K562 (cell line): ENCODE results near the gene LMCD1. TPM values are rescaled to one million over a fixed set of nuclear protein-coding genes. Genes with fewer than 3 reads are reported as not detected.

ENCODE experiments used
- ATAC-seq: fragments of 200-7000 bp; cut with Tn5 transposase; 3 replicates; pipeline ENCODE4 v1.9.1; 2020; ENCODE audit warnings: moderate library complexity
- BruUV-seq: library from RNA; stranded (reverse); fragments of 400-500 nt; replicated peaks from 2 replicates; lab custom pipeline; 2021; lab: Mats Ljungman, UMichigan
- CTCF ChIA-PET: fragments of 300-600 bp; formaldehyde crosslinking; extraction: SDS; loops from one replicate; lab custom pipeline; 2021; ENCODE audit warnings: low intra/inter-chr PET ratio; lab: Yijun Ruan, JAX
- POLR2A ChIA-PET: fragments of 300-600, 350-650 bp; sonication (Branson Sonifier 250); formaldehyde crosslinking; extraction: SDS; loops from one replicate; lab custom pipeline; 2021; ENCODE audit warnings: antibody characterized with exemption, inconsistent platforms; lab: Yijun Ruan, JAX
- DNase-seq, 4 experiments: peaks; one replicate each; pipeline versions ENCODE4 v3.0.0 to v3.0.0-alpha.2; 2011 to 2018; ENCODE audit warnings: low spot score in 3 of 4, mixed read lengths in 3 of 4; ENCODE audit errors: extremely low read depth in 1 of 4
- FAIRE-seq: peaks from 2 replicates; lab custom pipeline; 2011; peaks lifted over from hg19 to GRCh38; lab: Jason Lieb, UNC
- H2AFZ ChIP-seq: 2 replicates; pipeline ENCODE4 v1.6.0; 2011; ENCODE audit warnings: low read depth, low read length, control low read depth, inconsistent platforms
- H3K27ac ChIP-seq: fragments of 200-600 bp; 3 replicates; pipeline ENCODE4 v1.8.0; 2011; ENCODE audit warnings: low read depth, mild to moderate bottlenecking, control low read depth, inconsistent platforms, low read length, moderate library complexity, mixed read lengths; ENCODE audit errors: extremely low read depth
- H3K27me3 ChIP-seq, 2 experiments: fragments of 300-600 bp in 1 of 2; 2 replicates in 1 of 2; 3 replicates in 1 of 2; pipeline versions ENCODE4 v1.6.0 to v1.8.0; 2011; ENCODE audit warnings: inconsistent platforms in 2 of 2, low read length in 2 of 2, mild to moderate bottlenecking in 1 of 2, mixed read lengths in 1 of 2, moderate library complexity in 1 of 2; ENCODE audit not compliant: control insufficient read depth in 2 of 2, insufficient read depth in 2 of 2
- H3K36me3 ChIP-seq: fragments of 300-600 bp; 3 replicates; pipeline ENCODE4 v1.8.0; 2011; ENCODE audit warnings: mild to moderate bottlenecking, low read length, inconsistent platforms; ENCODE audit not compliant: control insufficient read depth, insufficient read depth
- H3K4me1 ChIP-seq, 2 experiments: fragments of 200-600 bp in 1 of 2; replicated peaks in 1 of 2; 2 replicates in 1 of 2; 3 replicates in 1 of 2; pipeline versions ENCODE4 v1.5.1 to v1.8.0; 2011; ENCODE audit warnings: inconsistent platforms in 2 of 2, low read length in 2 of 2, mild to moderate bottlenecking in 1 of 2, mixed read lengths in 1 of 2, moderate library complexity in 1 of 2; ENCODE audit not compliant: control insufficient read depth in 2 of 2, insufficient read depth in 2 of 2
- H3K4me2 ChIP-seq: 2 replicates; pipeline ENCODE4 v1.6.1; 2011; ENCODE audit warnings: low read length, control low read depth, inconsistent platforms, mixed read lengths; ENCODE audit not compliant: insufficient read depth
- H3K4me3 ChIP-seq: fragments of 200-600 bp; sonication (generic), shearing (Covaris generic); 2 replicates; pipeline ENCODE4 v1.5.1; 2016; ENCODE audit warnings: control low read depth, inconsistent platforms
- H3K79me2 ChIP-seq: fragments of 200-600 bp; 3 replicates; pipeline ENCODE4 v1.8.0; 2011; ENCODE audit warnings: low read length, inconsistent platforms; ENCODE audit not compliant: control insufficient read depth, insufficient read depth
- H3K9ac ChIP-seq, 2 experiments: 2 replicates each; pipeline versions ENCODE4 v1.6.0 to v1.6.1; 2011; ENCODE audit warnings: low read depth in 2 of 2, low read length in 2 of 2, control low read depth in 1 of 2, inconsistent platforms in 1 of 2, mild to moderate bottlenecking in 1 of 2, mixed read lengths in 1 of 2; ENCODE audit not compliant: insufficient read depth in 1 of 2
- H3K9me1 ChIP-seq: one replicate; pipeline ENCODE4 v1.6.0; 2011; ENCODE audit warnings: inconsistent platforms, mild to moderate bottlenecking, low read length, moderate library complexity; ENCODE audit not compliant: control insufficient read depth, insufficient read depth
- H3K9me3 ChIP-seq: replicated peaks from 2 replicates; pipeline ENCODE4 v1.5.1; 2011; ENCODE audit warnings: low read depth, low read length, inconsistent platforms; ENCODE audit not compliant: control insufficient read depth, insufficient read depth
- H4K20me1 ChIP-seq: replicated peaks from 2 replicates; pipeline ENCODE4 v1.6.1; 2011; ENCODE audit warnings: low read length, inconsistent platforms, mixed read lengths; ENCODE audit not compliant: control insufficient read depth, insufficient read depth
- DEAF1 ChIP-seq: fragments of 450-650 bp; formaldehyde crosslinking; IDR thresholded peaks from 2 replicates; pipeline ENCODE4 v1.4.0; 2020; ENCODE audit warnings: mild to moderate bottlenecking, moderate library complexity
- DNMT1 ChIP-seq: fragments of 450-650 bp; IDR thresholded peaks from 2 replicates; pipeline ENCODE4 v1.6.1; 2016; ENCODE audit warnings: antibody characterized with exemption, mild to moderate bottlenecking
- E2F4 ChIP-seq: sonication (generic); formaldehyde crosslinking; IDR thresholded peaks from 2 replicates; pipeline ENCODE4 v1.8.0; 2022; ENCODE audit warnings: mild to moderate bottlenecking, low read depth, missing genetic modification reagents
- FOXJ3 ChIP-seq: sonication (generic); formaldehyde crosslinking; IDR thresholded peaks from 2 replicates; pipeline ENCODE4 v1.4.0; 2020; ENCODE audit warnings: mild to moderate bottlenecking, missing genetic modification reagents
- HNRNPL ChIP-seq: fragments of 200-400 bp; formaldehyde crosslinking; IDR thresholded peaks from 2 replicates; pipeline ENCODE4 v1.6.1; 2017; ENCODE audit warnings: low read depth, mild to moderate bottlenecking, low read length
- NCOA1 ChIP-seq: fragments of 450-650 bp; IDR thresholded peaks from 2 replicates; pipeline ENCODE4 v1.6.1; 2016; ENCODE audit warnings: low read depth
- PHF8 ChIP-seq: fragments of 200-600 bp; sonication (generic); IDR thresholded peaks from 2 replicates; pipeline ENCODE4 v1.6.1; 2012; ENCODE audit warnings: mixed run types, mild to moderate bottlenecking, inconsistent platforms, low read length, moderate library complexity, borderline replicate concordance
- TCF7L2 ChIP-seq: fragments of 150-350 bp; IDR thresholded peaks from 2 replicates; pipeline ENCODE4 v1.6.1; 2016; ENCODE audit warnings: low read depth, mild to moderate bottlenecking, low read length, moderate library complexity
- ZBTB33 ChIP-seq: sonication (generic); formaldehyde crosslinking; IDR thresholded peaks from 2 replicates; pipeline ENCODE4 v1.8.1; 2023; ENCODE audit warnings: mild to moderate bottlenecking, missing genetic modification reagents
- ZC3H8 ChIP-seq: fragments of 450-650 bp; IDR thresholded peaks from 2 replicates; pipeline ENCODE4 v1.6.1; 2017
- ZHX1 ChIP-seq: fragments of 150-350 bp; conservative IDR thresholded peaks from 2 replicates; pipeline ENCODE4 v1.6.1; 2014; ENCODE audit warnings: low read length
- ZNF146 ChIP-seq: IDR thresholded peaks from one replicate; pipeline ENCODE4 v1.6.1; 2018; ENCODE audit warnings: missing compliant biosample characterization; ENCODE audit not compliant: unreplicated experiment
- ZNF347 ChIP-seq: fragments of 450-650 bp; formaldehyde crosslinking; IDR thresholded peaks from 2 replicates; pipeline ENCODE4 v1.4.0; 2020; ENCODE audit warnings: low read depth, mild to moderate bottlenecking, moderate library complexity
- ZNF561 ChIP-seq: fragments of 450-650 bp; formaldehyde crosslinking; conservative IDR thresholded peaks from 2 replicates; pipeline ENCODE4 v1.4.0; 2020; ENCODE audit warnings: mild to moderate bottlenecking, moderate library complexity
- ZNF583 ChIP-seq: fragments of 250-450 bp; sonication (Bioruptor Pico); IDR thresholded peaks from 2 replicates; pipeline ENCODE4 v1.4.0; 2020
- WGBS: fragments of 100-300 bp; shearing (Covaris generic); methylation state at CpG from one replicate; pipeline ENCODE4 v1.1.6; 2016; ENCODE audit warnings: low coverage, mixed read lengths; ENCODE audit not compliant: insufficient coverage; ENCODE audit errors: missing lambda C conversion rate; 5-methylcytosine and 5-hydroxymethylcytosine counted together
- in situ Hi-C: fragments of 300-500 bp; cut with MboI; formaldehyde crosslinking; loops from 4 replicates; pipeline ENCODE4 v1.15.0; 2018; ENCODE audit warnings: inconsistent platforms, mixed read lengths
- intact Hi-C: fragments of 100-400 bp; cut with micrococcal nuclease; formaldehyde crosslinking; loops from 2 replicates; pipeline ENCODE4 v1.14.2; 2022
- polyA plus RNA-seq, 8 experiments: library from polyadenylated mRNA; depleted of rRNA in 4 of 8; stranded (reverse) in 5 of 8; unstranded in 3 of 8; fragments of >200 nt; fragmentation: Nextera tagmentation in 2 of 8; fragmentation: Illumina TruSeq in 1 of 8; extraction: Ambion mirVana in 2 of 8; extraction: Trizol in 1 of 8; gene quantifications; 2 replicates each; pipeline versions ENCODE4 v1.2.1 to v1.2.3, GENCODE V29; 2011 to 2014; ENCODE audit warnings: inconsistent platforms in 1 of 8, missing spikeins in 1 of 8
- total RNA-seq, 7 experiments: library from RNA; depleted of rRNA in 6 of 7; stranded (reverse); fragments of >200 nt in 6 of 7; fragmentation: Illumina TruSeq in 2 of 7; extraction: Trizol in 2 of 7; gene quantifications; 2 replicates each; pipeline versions ENCODE4 v1.2.1 to v1.2.3, GENCODE V29; 2011 to 2021; ENCODE audit warnings: low replicate concordance in 1 of 7

LMCD1 gene
- total and polyA plus RNA-seq, 9 of the 15 experiments (the other 6 are each of a cell fraction or from before 2014, with no cell fraction given): 0.60 TPM; not detected in 8

- CTCF ChIA-PET: interaction anchor here (1.3 kb wide), 1 partner anchor 125 kb away, joined by 4 read pairs; no protein-coding TSS in a partner anchor
- Histone ChIP-seq H3K4me1 (no peaks in the 10 kb centered on the region), H3K27ac (no peak overlapping the region), H4K20me1 (no peaks in the 10 kb centered on the region), H3K9me1 (no peaks in the 10 kb centered on the region), H3K27me3 (peaks cover 3 to 41% of the 10 kb centered on the region in 2 experiments; a peak in 3 of 5 replicates), H3K9me3 (no peaks in the 10 kb centered on the region), H2AFZ (no peak overlapping the region), H3K36me3 (no peaks in the 10 kb centered on the region), H3K79me2 (no peaks in the 10 kb centered on the region), H3K4me3 (no peak overlapping the region), H3K4me2 (no peak overlapping the region), H3K9ac (no peak overlapping the region)
- no peak for FAIRE-seq
- BruUV-seq: no TSS peak
- POLR2A ChIA-PET: interaction anchor here (0.6 to 1.8 kb wide), 2 partner anchors 11 kb away, joined by 3 to 4 read pairs; no protein-coding TSS in a partner anchor
- ATAC-seq: no peak
- no peak for DNase-seq
- TF ChIP-seq E2F4 (CRISPR knock-in tag) (no peak), ZNF583 (CRISPR knock-in tag) (no peak), DNMT1 (no peak), ZBTB33 (CRISPR knock-in tag) (no peak), DEAF1 (CRISPR knock-in tag) (no peak), PHF8 (no peak), ZC3H8 (no peak), NCOA1 (no peak), HNRNPL (no peak), ZNF347 (CRISPR knock-in tag) (no peak), FOXJ3 (CRISPR knock-in tag) (no peak), ZHX1 (no peak), TCF7L2 (no peak), ZNF561 (CRISPR knock-in tag) (no peak), ZNF146 (no peak)
- in situ Hi-C loops: no loop called here
- intact Hi-C loops: no loop called here
- WGBS: 2% methylated on average over 7 of the region's 7 CpGs
Observed at GRCh38 chr3:8606701-8607231, 105.1 kb downstream of the LMCD1 start.
